Measurements from ENCODE around the gene ZNG1B.
"Not testable (repeated sequence)": the region's sequence is repeated elsewhere in the genome, so short reads cannot be mapped to it uniquely, and the experiment has no call there.

The ZNG1B gene

DNA sequence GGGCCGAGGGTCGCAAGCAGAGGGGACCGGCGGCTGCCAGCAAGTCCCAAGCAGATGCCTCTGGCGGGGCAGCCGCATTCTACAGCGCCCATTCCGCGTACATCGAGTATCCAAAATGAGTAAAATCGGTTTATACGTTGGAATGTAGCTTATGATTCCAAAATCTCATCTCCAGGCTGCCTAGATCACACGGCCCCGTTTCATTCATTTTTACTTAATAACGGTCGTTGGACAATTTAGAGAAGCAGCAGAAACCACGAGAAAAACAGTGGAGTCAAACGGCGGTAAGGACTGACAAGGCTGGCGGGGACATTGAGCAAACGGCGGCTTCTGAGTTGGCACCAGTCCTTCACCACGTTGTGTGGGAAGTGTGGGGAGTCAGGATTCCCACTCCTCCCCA, 66.6 kb downstream of the ZNG1B start:
- peak; percentile 1 for DNase-seq

DNA sequence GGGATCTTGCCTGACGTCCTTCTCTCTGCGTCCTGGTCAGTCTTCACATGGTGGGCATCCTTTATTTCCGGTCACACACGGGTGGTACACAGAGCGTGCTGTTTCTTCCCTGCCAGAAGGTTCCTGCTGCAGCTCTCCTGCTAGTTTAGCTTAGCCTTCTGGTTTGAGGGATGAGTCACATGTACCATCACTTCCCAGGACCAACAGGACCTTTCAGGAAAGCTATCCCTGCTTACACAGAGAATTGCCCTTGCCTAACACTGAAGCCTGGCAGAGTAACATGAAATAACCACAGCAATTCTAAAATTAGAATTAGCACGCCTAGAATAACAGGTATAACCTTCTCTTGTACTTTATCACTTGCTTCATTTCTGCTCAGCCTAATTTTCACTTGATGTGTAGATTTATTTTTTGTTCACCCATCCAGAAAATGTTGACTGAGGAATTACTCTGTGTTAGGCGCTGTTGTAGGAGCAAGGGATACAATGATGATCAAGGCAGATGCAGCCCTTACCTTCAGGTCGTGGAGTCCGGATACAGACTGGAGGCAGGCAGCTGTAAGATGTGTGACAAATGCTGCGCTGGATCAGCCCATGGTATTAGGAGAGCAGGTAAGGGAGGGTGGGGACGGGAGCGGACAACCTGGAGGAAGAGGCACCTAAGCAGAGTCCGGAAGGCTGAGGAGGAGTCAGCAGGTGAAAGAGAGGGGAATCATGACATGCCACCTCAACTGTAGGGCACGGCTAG, 70.1 kb downstream of the ZNG1B start:
- DNase-seq: not testable (repeated sequence)

- not testable (repeated sequence) for DNase-seq
These were observed 70.7 kb downstream of the ZNG1B start for GRCh38 chr2:113508187-113508586.

DNA sequence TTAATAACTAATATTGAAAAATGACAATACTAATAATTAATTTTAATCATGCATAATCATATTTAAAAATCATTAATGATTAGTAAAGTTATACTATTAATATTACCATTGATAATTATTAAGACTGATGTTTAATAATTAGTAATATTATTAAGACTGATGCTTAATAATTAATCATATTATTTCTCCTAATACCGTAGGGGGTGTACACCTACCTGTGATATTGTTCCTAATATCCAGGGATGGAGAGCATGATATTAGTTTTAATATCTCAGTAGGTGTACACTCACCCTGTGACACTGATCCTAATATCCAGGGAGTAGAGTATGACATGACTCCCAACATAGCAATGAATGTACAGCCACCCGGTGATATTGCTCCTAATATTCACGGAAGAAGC, 73.4 kb downstream of the ZNG1B start:
- DNase-seq: not testable (repeated sequence)

DNA sequence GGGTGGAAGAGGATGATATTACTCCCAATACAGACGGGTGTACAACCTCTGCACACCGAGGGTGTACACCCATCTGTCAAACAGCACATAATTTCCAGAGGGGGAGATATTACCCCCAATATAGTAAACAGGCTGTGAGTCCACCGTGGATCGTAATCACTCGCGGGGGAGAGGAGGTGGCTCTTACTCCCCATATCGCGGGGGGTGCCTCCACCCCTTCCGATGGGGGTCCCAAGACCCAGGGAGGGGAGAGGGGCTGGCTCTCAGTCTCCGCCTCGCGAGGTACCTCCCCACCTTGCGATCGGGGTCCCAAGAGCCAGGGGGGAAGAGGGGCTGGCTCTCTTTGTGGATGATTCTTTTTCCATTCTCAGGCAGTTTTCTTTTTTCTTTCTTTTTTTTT, 74.4 kb downstream of the ZNG1B start:
- not testable (repeated sequence) for DNase-seq

- not testable (repeated sequence) for DNase-seq
These were observed 78.0 kb downstream of the ZNG1B start for GRCh38 chr2:113515457-113515856.

- not testable (repeated sequence) for DNase-seq
These were observed 78.5 kb downstream of the ZNG1B start for GRCh38 chr2:113515995-113516394.

DNA sequence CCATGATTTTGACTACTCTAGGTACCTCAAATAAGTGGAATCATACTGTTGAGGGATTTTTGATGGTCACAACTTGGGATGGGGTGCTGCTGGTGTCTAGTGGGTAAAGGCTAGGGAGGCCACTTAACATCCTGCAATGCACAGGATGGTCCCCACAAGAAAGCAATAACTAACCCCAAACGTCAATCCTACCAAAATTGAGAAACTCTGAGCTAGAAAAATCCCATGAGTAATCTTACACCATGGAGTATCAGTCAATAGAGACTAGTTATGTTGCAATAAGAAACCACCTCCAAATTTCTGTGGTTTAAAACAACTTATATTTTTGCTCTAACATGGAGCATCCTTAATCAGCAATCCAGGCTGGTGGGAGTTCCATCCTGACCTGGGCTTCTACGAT, 79.5 kb downstream of the ZNG1B start:
- DNase-seq: not testable (repeated sequence)

GRCh38 chr2:113520837-113521236, 83.3 kb downstream of the ZNG1B start:
- DNase-seq: not testable (repeated sequence)

DNA sequence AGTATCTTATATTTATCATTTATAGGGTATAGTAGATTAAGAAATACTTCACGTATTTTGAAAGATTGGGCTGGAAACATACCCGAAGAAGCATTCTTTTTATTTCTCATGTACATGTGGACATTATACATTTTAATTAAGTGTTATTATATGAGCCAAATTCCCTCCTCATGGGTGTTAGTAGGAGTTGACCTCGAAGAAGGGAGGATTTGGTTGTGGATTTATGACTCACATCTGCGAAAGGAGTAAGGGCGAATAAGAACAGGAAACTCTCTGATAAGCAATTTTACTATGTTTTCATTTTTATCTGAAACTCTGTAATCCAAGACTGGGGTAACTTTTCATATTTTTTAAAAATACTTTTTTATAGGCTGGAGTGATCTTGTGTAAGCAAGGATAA, 84.0 kb downstream of the ZNG1B start:
- DNase-seq: not testable (repeated sequence)

DNA sequence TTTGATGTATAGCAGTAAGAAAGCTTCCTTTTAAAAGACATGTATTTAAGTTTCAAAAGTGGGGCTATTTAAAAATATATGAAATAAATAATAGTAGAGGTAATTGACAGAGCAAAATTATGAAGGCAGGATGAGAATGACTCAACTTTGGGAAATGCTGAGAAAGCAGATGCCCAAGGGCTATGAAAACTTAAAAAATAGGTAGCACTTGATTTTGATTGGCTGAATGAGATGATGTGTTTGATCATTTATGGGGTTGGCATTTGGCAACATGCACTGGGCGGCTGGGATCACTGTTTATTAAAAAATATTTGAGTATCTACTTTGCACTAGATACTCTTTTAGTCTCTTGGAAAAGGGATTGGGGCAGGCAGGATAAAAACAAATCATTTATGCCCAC, 87.5 kb downstream of the ZNG1B start:
- DNase-seq: not testable (repeated sequence)

DNA sequence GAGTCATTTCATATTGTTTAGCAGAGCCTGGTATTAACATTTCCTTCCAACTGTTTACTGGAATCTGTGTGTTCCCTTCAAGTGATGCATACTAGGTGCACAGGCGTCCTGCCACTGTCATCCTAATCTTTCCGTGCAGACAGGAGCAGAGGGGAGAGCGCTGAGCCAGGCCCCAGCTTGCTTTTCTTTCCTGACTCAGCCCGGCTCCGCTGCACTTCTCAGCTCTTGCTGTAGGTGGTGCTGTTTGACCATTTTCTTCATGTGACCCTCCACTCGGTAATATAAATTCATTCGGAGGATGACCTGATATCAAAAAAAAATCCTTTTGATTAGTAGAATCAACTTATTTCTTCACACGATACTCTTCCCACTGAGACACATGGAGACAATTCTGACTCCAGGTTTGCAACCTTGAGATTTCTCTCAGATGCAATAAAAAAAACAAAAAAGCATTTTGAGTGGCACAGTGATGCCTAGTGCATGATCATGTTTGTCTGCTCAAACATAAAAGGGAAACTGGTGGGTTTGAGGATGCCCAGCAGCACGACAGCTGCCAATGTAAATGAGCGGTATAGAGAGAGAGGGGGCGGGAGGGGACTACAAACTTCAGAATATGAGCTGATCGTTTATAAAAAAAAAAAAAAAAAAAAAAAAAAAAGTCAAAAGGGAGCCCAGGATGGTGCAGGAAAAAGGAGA, 90.0 kb downstream of the ZNG1B start:
- not testable (repeated sequence) for DNase-seq

GRCh38 chr2:113528126-113528525, 90.6 kb downstream of the ZNG1B start:
- not testable (repeated sequence) for DNase-seq

DNA sequence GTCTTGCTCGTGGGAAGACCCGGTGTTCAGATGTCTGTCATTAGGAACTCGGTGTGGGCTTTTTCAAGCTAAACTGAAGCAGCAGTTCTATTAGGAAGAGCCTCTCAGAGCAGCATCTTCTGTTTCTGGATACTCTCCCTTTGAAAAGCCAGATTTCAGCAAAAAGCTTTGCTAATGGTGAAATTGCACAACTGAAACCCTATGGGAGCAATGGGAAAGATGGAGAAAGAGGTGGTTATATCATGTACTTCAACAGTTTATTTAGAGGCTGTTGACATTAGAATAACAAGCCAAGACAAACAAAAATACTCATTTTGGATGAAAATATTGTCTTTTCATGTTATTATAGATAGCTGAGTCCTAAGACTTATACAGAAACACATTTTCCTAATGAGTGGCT, 91.4 kb downstream of the ZNG1B start:
- DNase-seq: not testable (repeated sequence)

DNA sequence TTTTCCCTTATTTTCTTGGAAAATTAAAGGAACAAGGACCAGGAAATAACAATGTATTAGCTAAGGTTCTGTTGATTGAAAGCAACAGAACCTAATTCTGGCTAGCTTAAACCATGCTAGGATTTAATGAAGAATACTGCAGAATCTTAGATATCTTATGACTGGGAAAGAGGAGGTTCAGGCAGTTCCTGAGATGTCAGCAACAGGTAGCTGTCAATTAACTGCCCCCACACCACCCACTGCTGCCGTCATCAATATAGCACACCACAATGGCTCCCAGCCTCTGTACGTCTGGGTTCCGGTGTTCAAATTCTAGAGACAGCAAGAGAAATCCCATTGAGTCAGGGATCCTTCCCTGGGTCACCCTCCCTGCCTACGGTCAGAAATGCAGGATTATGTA, 95.5 kb downstream of the ZNG1B start:
- not testable (repeated sequence) for DNase-seq

DNA sequence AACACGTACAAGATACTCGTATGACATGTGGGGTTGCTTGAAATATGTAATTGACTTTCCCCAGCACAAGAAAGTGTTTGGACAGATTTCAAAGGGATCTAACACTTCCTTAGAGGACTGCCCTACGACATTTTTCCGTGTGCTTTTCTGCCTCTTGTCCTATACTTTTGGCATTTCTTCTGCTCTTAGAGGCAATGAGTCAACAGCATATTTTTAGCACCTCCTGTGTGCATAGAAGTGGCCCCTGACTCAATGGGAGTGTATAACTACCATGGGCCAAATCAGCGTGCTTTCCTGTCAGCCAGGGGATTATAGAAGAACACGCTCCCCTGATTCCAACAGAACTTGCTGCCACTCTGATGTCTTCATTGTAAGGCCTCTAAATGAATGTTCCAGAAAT, 99.1 kb downstream of the ZNG1B start:
- not testable (repeated sequence) for DNase-seq

GRCh38 chr2:113540834-113541203, 103.3 kb downstream of the ZNG1B start:
- DNase-seq: not testable (repeated sequence)

GRCh38 chr2:113541204-113541975, 103.9 kb downstream of the ZNG1B start:
- DNase-seq: peak; percentile 35

DNA sequence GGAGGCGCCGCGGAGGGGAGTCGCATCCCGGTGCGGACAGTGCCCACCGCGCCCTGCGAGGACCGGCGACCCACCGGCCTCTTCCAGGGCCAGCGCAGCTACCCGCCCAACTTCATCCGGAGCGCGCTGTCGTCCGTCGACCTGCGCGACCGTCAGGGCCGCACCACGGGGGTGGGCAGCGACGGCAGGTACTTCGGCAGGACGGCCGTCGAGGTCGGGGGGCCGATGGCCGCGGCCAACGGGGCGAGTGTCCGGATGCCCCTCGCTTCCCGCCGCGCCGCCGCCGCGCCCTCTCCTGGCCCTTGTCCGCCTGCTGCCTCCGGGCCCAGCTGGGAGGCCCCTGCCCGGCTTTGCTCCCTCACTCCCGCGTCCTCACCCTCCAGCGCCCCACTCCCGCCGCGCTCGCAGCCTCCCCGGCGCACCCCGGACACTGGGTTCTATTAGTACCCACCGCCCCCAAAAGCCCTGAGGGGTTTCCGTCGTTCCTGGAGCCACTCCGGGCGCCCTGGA, 104.5 kb downstream of the ZNG1B start:
- not testable (repeated sequence) for DNase-seq

GRCh38 chr2:113542529-113542928, 105.0 kb downstream of the ZNG1B start:
- DNase-seq: not testable (repeated sequence)

Measured in CD4-positive, alpha-beta T cell treated with Interleukin-6 for 4 hours (primary cell).